Right hindlimb (tissue), 1 donor: ENCODE data around the gene SCARF2.
"Not testable (repeated sequence)": the region's sequence is repeated elsewhere in the genome, so short reads cannot be mapped to it uniquely, and the experiment has no call there.

Experiments used
- DNase-seq: peaks from one replicate; pipeline ENCODE4 v3.0.0-alpha.2; 2018

The SCARF2 gene

DNA sequence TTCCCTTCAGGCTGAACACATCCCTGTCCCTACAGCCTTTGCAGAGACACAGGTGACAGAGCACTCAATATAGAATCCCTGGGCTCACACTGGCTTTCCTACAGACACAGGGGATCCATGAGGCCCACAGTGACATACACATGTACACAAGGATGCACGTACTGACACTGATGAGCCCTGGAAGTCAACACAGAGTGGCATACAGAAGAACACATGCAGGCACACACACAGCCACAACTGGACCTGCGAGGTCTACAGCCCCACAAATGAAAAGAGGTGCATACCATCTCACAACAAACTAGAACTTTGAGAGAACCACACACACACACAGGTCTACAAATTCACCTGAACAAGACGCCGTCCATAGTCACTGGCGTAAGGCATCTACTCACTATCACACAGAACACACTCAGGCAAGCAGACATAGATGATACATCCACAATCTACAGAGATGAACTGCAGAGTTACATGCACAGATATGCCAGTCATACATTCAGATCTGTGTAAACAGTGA is 47.2 kb downstream of the SCARF2 start:
- no peak for DNase-seq

DNA sequence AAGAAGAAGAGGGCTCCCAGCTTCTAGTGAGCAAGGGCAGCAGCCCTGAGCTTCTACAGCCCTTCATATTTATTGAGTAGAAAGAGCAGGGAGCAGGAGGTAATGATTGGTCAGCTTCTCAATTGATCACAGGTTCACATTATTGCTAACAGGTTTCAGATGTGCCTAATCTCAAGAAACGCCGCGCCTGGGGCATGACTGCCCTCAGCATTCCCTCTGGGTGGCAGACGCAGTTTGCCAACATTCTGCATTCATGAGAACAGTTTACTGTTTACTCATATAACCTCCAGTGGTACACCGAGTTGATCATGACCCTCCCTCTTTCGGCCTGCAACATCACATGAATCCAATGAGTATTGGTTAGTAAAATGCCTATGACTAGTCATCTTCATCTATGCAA is 48.3 kb downstream of the SCARF2 start:
- no peak for DNase-seq

DNA sequence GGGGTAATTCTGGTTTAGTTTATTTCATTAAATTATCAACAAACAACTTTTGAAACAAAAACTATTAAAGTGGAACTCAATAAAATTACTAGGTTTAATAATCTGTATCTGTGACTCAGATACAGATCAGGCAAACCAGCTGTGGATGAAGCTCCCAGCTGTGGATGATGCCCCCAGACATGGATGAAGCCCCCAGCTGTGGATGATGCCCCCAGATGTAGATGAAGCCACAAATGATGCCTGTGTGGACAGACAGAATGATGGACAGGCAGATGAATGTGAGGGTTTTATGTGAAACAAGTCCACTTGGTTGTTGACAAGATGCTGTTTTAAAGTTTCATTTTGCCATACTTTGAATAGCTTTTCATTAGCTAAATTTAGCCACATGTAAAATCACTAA is 49.4 kb downstream of the SCARF2 start:
- DNase-seq: no peak

DNA sequence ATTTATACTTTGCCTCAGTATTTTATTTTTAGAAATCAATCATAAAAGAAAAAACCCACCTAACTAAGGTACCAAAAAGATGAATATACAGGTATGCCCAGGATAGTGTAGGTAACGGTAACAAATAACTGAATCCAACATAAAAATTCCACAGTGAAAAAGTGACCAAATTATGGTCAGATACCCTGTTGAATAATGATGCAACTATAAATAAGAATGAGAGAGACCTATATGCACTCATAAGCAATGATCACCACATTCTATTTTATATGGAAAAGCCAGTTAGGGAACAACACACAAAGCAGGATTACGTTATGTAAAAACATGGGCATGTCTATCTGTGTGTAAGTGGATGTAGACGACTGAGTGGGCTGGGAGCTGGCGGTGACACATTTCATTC is 50.7 kb downstream of the SCARF2 start:
- no peak for DNase-seq

DNA sequence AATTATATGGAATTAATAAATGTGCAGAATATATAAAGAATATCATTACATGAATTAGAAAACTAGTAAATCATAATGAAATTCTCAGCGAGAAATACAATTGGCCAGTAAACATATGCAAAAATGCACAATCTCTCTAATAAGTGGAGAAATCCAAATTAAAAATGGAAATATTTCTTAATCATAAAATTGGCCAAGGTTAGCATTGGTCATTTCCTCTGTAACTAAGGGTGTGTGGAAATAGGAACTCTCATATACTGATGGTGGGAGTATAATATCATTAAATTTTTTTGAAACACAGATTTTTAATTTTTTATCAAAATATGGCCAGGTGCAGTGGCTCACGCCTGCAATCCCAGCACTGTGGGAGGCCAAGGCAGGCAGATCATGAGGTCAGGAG is 51.3 kb downstream of the SCARF2 start:
- DNase-seq: no peak

DNA sequence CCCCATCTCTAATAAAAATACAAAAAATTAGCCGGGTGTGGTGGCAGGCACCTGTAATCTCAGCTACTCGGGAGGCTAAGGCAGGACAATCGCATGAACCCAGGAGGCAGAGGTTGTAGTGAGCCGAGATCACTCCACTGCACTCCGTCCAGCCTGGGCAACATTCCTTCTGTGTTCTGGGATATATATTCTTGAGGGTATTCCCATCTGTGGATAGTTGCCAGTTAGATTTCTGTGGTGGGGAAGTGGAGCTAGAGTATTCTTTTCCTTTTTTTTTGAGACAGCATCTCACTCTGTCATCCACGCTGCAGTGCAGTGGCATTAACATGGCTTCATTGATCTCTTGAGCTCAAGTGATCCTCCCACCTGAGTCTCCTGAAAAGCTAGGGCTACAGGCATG is 52.8 kb downstream of the SCARF2 start:
- DNase-seq: no peak

DNA sequence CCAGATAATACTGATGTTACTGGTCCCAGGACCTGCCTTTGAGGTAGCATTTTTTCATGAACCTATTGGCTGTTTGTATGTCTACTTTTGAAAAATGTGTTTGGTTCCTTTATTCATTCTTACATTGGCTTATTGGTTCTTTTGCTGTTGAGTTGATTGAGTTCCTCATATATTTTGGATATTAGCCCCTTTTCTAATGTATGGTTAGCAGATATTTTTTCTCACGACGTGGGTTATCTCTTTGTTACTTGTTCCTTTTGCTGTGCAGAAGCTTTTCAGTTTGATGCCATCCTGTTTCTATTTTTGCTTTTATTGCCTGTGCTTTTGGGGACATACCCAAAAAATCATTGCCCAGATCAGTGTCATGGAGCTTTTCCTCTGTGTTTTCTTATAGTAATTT is 53.5 kb downstream of the SCARF2 start:
- no peak for DNase-seq

DNA sequence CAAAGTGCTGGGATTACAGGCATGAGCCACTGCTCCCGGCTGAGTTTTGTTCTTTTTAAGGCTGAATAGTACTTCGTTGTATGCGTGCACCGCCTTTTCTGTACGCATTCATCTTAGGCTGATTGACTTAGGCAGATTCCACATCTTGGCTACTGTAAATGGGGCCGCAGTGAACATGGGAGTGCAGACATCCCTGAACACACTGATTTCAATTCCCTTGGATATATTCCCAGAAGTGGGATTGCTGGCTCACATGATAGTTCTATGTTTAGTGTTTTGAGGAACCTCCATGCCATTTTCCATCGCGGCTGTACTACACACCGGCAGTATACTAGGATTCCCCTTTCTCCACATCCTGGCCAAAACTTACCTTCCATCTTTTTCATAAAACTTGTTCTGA is 54.1 kb downstream of the SCARF2 start:
- no peak for DNase-seq

DNA sequence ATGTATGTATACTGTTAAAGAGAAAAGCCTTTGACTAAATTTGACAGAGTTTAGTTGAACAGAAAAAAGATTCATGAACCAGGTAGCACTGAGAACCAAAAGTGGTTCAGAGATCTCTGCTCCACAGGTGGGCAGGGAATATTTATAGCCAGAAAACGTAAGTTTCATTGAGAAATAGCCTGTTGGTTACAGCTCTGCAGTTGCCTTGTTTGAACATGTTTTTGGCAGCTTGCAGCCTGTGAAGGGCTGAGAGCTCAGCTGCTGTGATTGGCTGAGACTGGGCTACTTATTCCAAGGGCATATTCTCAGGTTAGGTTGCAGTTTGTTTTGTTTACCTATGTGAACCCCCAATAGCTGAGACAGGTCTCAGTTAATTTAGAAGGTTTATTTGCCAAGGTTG is 57.1 kb downstream of the SCARF2 start:
- DNase-seq: no peak

DNA sequence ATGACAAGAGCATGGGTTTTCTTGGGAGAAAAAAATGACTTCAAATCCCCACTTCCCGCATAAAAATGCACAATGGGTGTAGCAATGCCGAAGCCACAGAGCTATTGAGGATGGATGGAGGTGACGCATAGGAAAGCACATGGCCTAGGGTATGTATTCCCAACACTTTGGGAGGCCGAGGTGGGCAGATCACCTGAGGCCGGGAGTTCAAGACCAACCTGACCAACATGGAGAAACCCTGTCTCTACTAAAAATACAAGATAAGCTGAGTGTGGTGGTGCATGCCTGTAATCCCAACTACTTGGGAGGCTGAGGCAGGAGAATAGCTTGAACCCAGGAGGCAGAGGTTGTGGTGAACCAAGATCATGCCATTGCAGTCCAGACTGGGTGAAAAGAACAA is 58.9 kb downstream of the SCARF2 start:
- not testable (repeated sequence) for DNase-seq

DNA sequence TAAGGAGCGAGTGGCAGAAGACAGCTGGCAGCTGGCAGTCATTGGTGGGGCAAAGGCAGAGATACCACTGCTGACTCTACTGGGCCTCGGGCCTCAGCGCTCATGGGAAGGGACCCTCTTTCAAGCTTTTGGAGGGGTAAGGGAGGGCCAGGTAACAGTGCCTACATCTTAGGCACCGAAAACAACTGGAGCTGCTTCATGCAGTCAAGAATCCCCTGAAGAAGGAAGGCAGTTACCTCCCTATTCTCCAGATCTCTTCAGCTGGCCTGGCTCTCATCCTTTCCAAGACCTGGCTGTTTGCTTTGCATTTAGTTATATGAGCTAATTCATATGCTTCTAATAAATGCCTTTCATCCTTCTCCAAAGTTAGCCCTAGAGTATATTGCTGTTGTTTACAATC is 59.5 kb downstream of the SCARF2 start:
- no peak for DNase-seq

DNA sequence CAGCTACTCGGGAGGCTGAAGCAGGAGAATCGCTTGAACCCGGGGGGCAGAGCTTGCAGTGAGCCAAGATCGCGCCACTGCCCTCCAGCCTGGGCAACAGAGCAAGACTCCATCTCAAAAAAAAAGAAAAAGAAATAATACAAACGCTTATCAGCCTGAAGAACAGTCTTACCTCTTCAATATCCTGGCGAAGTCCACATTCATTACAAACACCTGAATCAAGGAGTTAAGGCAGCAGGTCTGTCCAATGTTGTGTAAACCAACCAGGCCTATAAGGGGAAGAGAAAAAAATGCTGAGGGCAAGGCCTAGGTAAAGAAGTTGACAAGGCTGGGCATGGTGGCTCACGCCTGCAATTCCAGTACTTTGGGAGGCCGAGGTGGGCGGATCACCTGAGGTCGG is 60.6 kb downstream of the SCARF2 start:
- not testable (repeated sequence) for DNase-seq

DNA sequence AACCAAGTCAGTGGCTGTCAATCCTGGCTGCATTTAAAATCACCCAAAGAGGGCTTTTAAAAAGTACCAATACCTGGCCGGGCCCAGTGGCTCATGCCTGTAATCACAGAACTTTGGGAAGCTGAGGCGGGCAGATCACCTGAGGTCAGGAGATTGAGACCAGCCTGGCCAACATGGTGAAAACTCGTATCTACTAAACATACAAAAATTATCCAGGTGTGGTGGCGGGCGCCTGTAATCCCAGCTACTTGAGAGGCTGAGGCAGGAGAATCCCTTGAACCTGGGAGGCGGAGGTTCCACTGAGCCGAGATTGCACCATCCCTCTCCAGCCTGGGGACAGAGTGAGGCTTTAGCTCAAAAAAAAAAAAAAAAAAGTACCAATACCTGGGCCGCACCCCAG is 61.3 kb downstream of the SCARF2 start:
- DNase-seq: not testable (repeated sequence)
